Urinary bladder (tissue), 4 donors: ENCODE results near the gene HOXA7. TPM values are rescaled to one million over a fixed set of nuclear protein-coding genes. Genes with fewer than 3 reads are reported as not detected.
A peak's percentile ranks its signal among the peaks of the same experiment; 100 is the strongest.

Source experiments
- DNase-seq: peaks from one replicate; pipeline ENCODE4 v3.0.0-alpha.2; 2015; ENCODE audit errors: extremely low spot score
- H3K27ac ChIP-seq: one replicate; pipeline ENCODE4 v1.5.1; 2013; ENCODE audit warnings: low read depth, mild to moderate bottlenecking, moderate library complexity
- H3K36me3 ChIP-seq: one replicate; pipeline ENCODE4 v1.6.1; 2013; ENCODE audit warnings: mild to moderate bottlenecking, moderate library complexity; ENCODE audit not compliant: insufficient read depth
- H3K4me1 ChIP-seq: one replicate; pipeline ENCODE4 v1.6.1; 2013; ENCODE audit warnings: mild to moderate bottlenecking, moderate library complexity; ENCODE audit not compliant: insufficient read depth
- H3K4me3 ChIP-seq: one replicate; pipeline ENCODE4 v1.5.1; 2013; ENCODE audit warnings: low read depth, low read length
- WGBS: extraction: QIAGEN DNeasy Blood & Tissue Kit; methylation state at CpG from one replicate; pipeline ENCODE4 v1.1.7; 2013; 5-methylcytosine and 5-hydroxymethylcytosine counted together
- polyA plus RNA-seq: library from polyadenylated mRNA; stranded (reverse); fragments of 200-250 nt; gene quantifications from one replicate; pipeline ENCODE4 v1.2.3, GENCODE V29; 2013
- total RNA-seq: library from RNA; depleted of rRNA; stranded (reverse); fragments of >200 nt; gene quantifications from one replicate; pipeline ENCODE4 v1.2.3, GENCODE V29; 2014
- donor health status: healthy with polysubstance abuse.
- donor health status: healthy.

The HOXA7 gene
- total and polyA plus RNA-seq, 2 donors: 3.7 to 14.2 TPM

- Histone ChIP-seq H3K4me1 (no peaks in the 10 kb centered on the region), H3K27ac (peak overlapping the region; percentile 55), H3K36me3 (peaks cover 3% of the 10 kb centered on the region), H3K4me3 (peak overlapping the region; percentile 41)
- WGBS: 75% methylated on average over 30 of the region's 30 CpGs
- DNase-seq: no peak
Measured at GRCh38 chr7:27141923-27142579, 14.4 kb downstream of the HOXA7 start.

- Histone ChIP-seq H3K36me3 (peaks cover 3% of the 10 kb centered on the region), H3K4me1 (no peaks in the 10 kb centered on the region), H3K27ac (no peak overlapping the region), H3K4me3 (peak overlapping the region; percentile 41)
- no peak for DNase-seq
- WGBS: 88% methylated on average over 18 of the region's 18 CpGs
Measured at GRCh38 chr7:27141137-27141922, 15.1 kb downstream of the HOXA7 start.

GRCh38 chr7:27140126-27140857 lies 16.2 kb downstream of the HOXA7 start:
- 82% methylated on average over 15 of the region's 15 CpGs for WGBS
- H3K36me3 ChIP-seq: peaks cover 3% of the 10 kb centered on the region
- no peaks in the 10 kb centered on the region for H3K4me1 ChIP-seq
- H3K4me3 ChIP-seq: no peak overlapping the region
- DNase-seq: no peak
- H3K27ac ChIP-seq: peak overlapping the region; percentile 69

- H3K4me1 ChIP-seq: no peaks in the 10 kb centered on the region
- WGBS: 75% methylated on average over 53 of the region's 53 CpGs
- H3K36me3 ChIP-seq: peaks cover 3% of the 10 kb centered on the region
- peak overlapping the region; percentile 69 for H3K27ac ChIP-seq
- peak overlapping the region; percentile 18 for H3K4me3 ChIP-seq
- DNase-seq: no peak
Measured at GRCh38 chr7:27139334-27140125, 16.9 kb downstream of the HOXA7 start.

- Histone ChIP-seq H3K36me3 (peaks cover 3% of the 10 kb centered on the region), H3K4me1 (no peaks in the 10 kb centered on the region), H3K4me3 (peak overlapping the region; percentile 18), H3K27ac (peak overlapping the region; percentile 69)
- no peak for DNase-seq
- 76% methylated on average over 11 of the region's 11 CpGs for WGBS
Measured at GRCh38 chr7:27138985-27139333, 17.5 kb downstream of the HOXA7 start.

GRCh38 chr7:27138472-27138871 lies 18.0 kb downstream of the HOXA7 start:
- H3K27ac ChIP-seq: peak overlapping the region; percentile 53
- DNase-seq: no peak
- WGBS: 92% methylated on average over 1 of the region's 1 CpG
- no peak overlapping the region for H3K4me3 ChIP-seq
- H3K4me1 ChIP-seq: no peaks in the 10 kb centered on the region
- peaks cover 3% of the 10 kb centered on the region for H3K36me3 ChIP-seq

- 82% methylated on average over 2 of the region's 2 CpGs for WGBS
- no peak overlapping the region for H3K27ac ChIP-seq
- no peak overlapping the region for H3K4me3 ChIP-seq
- DNase-seq: no peak
- H3K4me1 ChIP-seq: no peaks in the 10 kb centered on the region
- H3K36me3 ChIP-seq: no peaks in the 10 kb centered on the region
Measured at GRCh38 chr7:27137640-27138315, 18.7 kb downstream of the HOXA7 start.

- 35% methylated on average over 2 of the region's 2 CpGs for WGBS
- Histone ChIP-seq H3K4me1 (peaks cover 3% of the 10 kb centered on the region), H3K36me3 (no peaks in the 10 kb centered on the region), H3K4me3 (no peak overlapping the region), H3K27ac (no peak overlapping the region)
- DNase-seq: no peak
Measured at GRCh38 chr7:27134392-27134791, 22.1 kb downstream of the HOXA7 start.

GRCh38 chr7:27133409-27134231 lies 22.9 kb downstream of the HOXA7 start:
- 66% methylated on average over 18 of the region's 18 CpGs for WGBS
- H3K36me3 ChIP-seq: no peaks in the 10 kb centered on the region
- no peak overlapping the region for H3K4me3 ChIP-seq
- H3K27ac ChIP-seq: no peak overlapping the region
- peaks cover 3% of the 10 kb centered on the region for H3K4me1 ChIP-seq
- DNase-seq: no peak

GRCh38 chr7:27132978-27133377 lies 23.5 kb downstream of the HOXA7 start:
- no peak overlapping the region for H3K27ac ChIP-seq

GRCh38 chr7:27132214-27132613 lies 24.3 kb downstream of the HOXA7 start:
- 79% methylated on average over 2 of the region's 2 CpGs for WGBS
- no peak overlapping the region for H3K27ac ChIP-seq
- no peaks in the 10 kb centered on the region for H3K36me3 ChIP-seq
- H3K4me1 ChIP-seq: peaks cover 3% of the 10 kb centered on the region
- H3K4me3 ChIP-seq: no peak overlapping the region
- DNase-seq: no peak

More at GRCh38 chr7:27132978-27133377, 23.5 kb downstream of the HOXA7 start:
- Histone ChIP-seq H3K4me1 (peaks cover 3% of the 10 kb centered on the region), H3K4me3 (no peak overlapping the region), H3K36me3 (no peaks in the 10 kb centered on the region)
- WGBS: 40% methylated on average over 6 of the region's 6 CpGs
- DNase-seq: no peak

GRCh38 chr7:27131390-27131819 lies 25.1 kb downstream of the HOXA7 start:
- no peak overlapping the region for H3K27ac ChIP-seq
- no peaks in the 10 kb centered on the region for H3K36me3 ChIP-seq
- WGBS: 49% methylated on average over 12 of the region's 12 CpGs
- H3K4me3 ChIP-seq: peak overlapping the region; percentile 89
- DNase-seq: no peak
- peaks cover 3% of the 10 kb centered on the region for H3K4me1 ChIP-seq
